OCI-LY1 (cell line): Measurements from ENCODE around the gene GCC2.

Experiments
- H2AFZ ChIP-seq: fragments of 200-600 bp; sonication (generic), shearing (Covaris generic); 2 replicates; pipeline ENCODE4 v1.6.0; 2014; ENCODE audit warnings: antibody characterized with exemption, mild to moderate bottlenecking, low read length
- H3F3A ChIP-seq: fragments of 200-600 bp; sonication (generic), shearing (Covaris generic); 2 replicates; pipeline ENCODE4 v1.6.0; 2014; ENCODE audit warnings: mild to moderate bottlenecking, antibody characterized with exemption, low read length, moderate library complexity; ENCODE audit not compliant: insufficient read depth
- H3K27ac ChIP-seq: fragments of 200-600 bp; sonication (generic); 2 replicates; pipeline ENCODE4 v1.5.1; 2014; ENCODE audit warnings: low read length, mixed run types, mild to moderate bottlenecking, low read depth; ENCODE audit not compliant: poor library complexity, severe bottlenecking
- H3K27me3 ChIP-seq: fragments of 200-600 bp; sonication (generic); 2 replicates; pipeline ENCODE4 v1.6.0; 2014; ENCODE audit warnings: antibody characterized with exemption, mild to moderate bottlenecking, low read length, moderate library complexity; ENCODE audit not compliant: insufficient read depth
- H3K36me3 ChIP-seq: fragments of 200-600 bp; sonication (generic); 2 replicates; pipeline ENCODE4 v1.6.1; 2014; ENCODE audit warnings: mild to moderate bottlenecking, antibody characterized with exemption, low read length, moderate library complexity, mixed read lengths; ENCODE audit not compliant: insufficient read depth
- H3K4me1 ChIP-seq: fragments of 200-600 bp; sonication (generic); 2 replicates; pipeline ENCODE4 v1.5.1; 2014; ENCODE audit warnings: mild to moderate bottlenecking, low read length, moderate library complexity; ENCODE audit not compliant: insufficient read depth, severe bottlenecking
- H3K4me2 ChIP-seq: fragments of 200-600 bp; sonication (generic), shearing (Covaris generic); 2 replicates; pipeline ENCODE4 v1.6.1; 2014; ENCODE audit warnings: low read length
- H3K4me3 ChIP-seq: fragments of 200-600 bp; sonication (generic); 2 replicates; pipeline ENCODE4 v1.5.1; 2014; ENCODE audit warnings: low read length, low read depth, mild to moderate bottlenecking, mixed read lengths; ENCODE audit not compliant: poor library complexity, severe bottlenecking
- H3K79me2 ChIP-seq: fragments of 200-600 bp; shearing (Covaris generic); 2 replicates; pipeline ENCODE4 v1.6.1; 2016; ENCODE audit warnings: mixed run types, low read length, mixed read lengths; ENCODE audit not compliant: insufficient read depth
- H3K9ac ChIP-seq: fragments of 200-600 bp; sonication (generic), shearing (Covaris generic); 2 replicates; pipeline ENCODE4 v1.6.1; 2014; ENCODE audit warnings: mild to moderate bottlenecking, low read length, mixed read lengths
- H3K9me2 ChIP-seq: fragments of 200-600 bp; sonication (generic), shearing (Covaris generic); 2 replicates; pipeline ENCODE4 v1.6.1; 2014; ENCODE audit warnings: low read depth, mild to moderate bottlenecking, low read length, mixed read lengths
- H3K9me3 ChIP-seq: fragments of 200-600 bp; shearing (Covaris generic); 2 replicates; pipeline ENCODE4 v1.6.1; 2014; ENCODE audit warnings: low read length, mixed read lengths
- H4K20me1 ChIP-seq: fragments of 200-600 bp; sonication (generic), shearing (Covaris generic); 2 replicates; pipeline ENCODE4 v1.6.0; 2016; ENCODE audit warnings: mild to moderate bottlenecking, low read length; ENCODE audit not compliant: insufficient read depth
- EZH2 ChIP-seq: fragments of 200-600 bp; sonication (generic), shearing (Covaris generic); IDR thresholded peaks from 2 replicates; pipeline ENCODE4 v1.8.0; 2017; ENCODE audit warnings: borderline replicate concordance, mixed run types, mild to moderate bottlenecking, antibody characterized with exemption, low read length, moderate library complexity, mixed read lengths
- TF ChIP-seq, protein P1 (sequence below): fragments of 200-600 bp; sonication (generic), shearing (Covaris generic); IDR thresholded peaks from 2 replicates; pipeline ENCODE4 v1.5.1; 2017; ENCODE audit warnings: mild to moderate bottlenecking, antibody characterized with exemption, low read length, moderate library complexity, mixed read lengths

Gene GCC2

DNA sequence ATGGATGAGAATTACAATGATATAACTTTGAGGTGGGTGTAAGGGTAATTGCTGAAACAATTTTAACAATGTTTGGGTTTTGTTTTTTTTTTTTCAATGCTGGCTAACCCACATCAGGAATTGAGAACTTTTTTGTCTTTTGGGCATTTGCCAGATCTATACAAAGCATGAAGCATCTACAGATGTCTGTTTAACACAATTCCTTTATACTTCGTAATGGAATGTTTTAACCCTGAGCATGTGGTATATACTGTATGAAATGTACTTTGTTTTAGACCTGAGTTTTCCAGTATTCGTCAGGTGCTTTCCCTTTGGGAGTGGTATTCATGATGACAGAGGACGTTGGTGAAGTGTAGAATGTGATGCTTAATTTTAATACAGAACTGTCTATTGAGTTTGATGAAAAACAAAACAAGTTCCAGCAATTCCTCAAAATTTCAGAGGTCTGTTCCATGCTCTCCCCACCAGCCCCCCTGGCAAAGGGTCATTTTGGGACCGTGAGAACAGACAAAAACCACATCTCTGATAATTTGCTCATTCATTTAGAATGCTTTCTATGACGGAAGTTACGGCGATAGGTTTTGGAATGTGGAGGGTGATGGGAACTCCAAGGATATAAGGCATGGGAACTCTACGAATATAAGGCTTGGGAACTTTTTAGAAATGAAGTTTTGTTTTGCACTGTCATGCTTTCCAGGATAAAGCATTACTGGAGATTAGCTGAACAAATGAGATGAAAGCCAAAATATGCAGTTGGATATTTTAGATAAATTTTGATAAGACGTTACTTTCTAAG lies 99.4 kb downstream of the GCC2 start:
- no peak overlapping the region for H2AFZ ChIP-seq
- H3K9me3 ChIP-seq: no peaks in the 10 kb centered on the region
- no peaks in the 10 kb centered on the region for H3K27me3 ChIP-seq
- H3K36me3 ChIP-seq: no peaks in the 10 kb centered on the region
- no peak overlapping the region for H3K27ac ChIP-seq
- no peaks in the 10 kb centered on the region for H3K4me1 ChIP-seq
- H3K4me3 ChIP-seq: no peak overlapping the region
- 0 out of 2 replicates have a peak, but pooled peaks cover 4% of the 10 kb centered on the region for H3K79me2 ChIP-seq
- peaks cover 3% of the 10 kb centered on the region; the same call in 1 of the 2 replicates for H4K20me1 ChIP-seq
- H3F3A ChIP-seq: no peaks in the 10 kb centered on the region
- H3K4me2 ChIP-seq: no peak overlapping the region
- H3K9me2 ChIP-seq: no peaks in the 10 kb centered on the region
- TF ChIP-seq EZH2: no peak
- TF ChIP-seq, protein P1, sequence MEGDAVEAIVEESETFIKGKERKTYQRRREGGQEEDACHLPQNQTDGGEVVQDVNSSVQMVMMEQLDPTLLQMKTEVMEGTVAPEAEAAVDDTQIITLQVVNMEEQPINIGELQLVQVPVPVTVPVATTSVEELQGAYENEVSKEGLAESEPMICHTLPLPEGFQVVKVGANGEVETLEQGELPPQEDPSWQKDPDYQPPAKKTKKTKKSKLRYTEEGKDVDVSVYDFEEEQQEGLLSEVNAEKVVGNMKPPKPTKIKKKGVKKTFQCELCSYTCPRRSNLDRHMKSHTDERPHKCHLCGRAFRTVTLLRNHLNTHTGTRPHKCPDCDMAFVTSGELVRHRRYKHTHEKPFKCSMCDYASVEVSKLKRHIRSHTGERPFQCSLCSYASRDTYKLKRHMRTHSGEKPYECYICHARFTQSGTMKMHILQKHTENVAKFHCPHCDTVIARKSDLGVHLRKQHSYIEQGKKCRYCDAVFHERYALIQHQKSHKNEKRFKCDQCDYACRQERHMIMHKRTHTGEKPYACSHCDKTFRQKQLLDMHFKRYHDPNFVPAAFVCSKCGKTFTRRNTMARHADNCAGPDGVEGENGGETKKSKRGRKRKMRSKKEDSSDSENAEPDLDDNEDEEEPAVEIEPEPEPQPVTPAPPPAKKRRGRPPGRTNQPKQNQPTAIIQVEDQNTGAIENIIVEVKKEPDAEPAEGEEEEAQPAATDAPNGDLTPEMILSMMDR: no peak
- H3K9ac ChIP-seq: no peak overlapping the region

- Histone ChIP-seq H2AFZ (no peak overlapping the region), H3K9me3 (no peaks in the 10 kb centered on the region), H3K4me2 (no peak overlapping the region), H3F3A (no peaks in the 10 kb centered on the region), H3K27me3 (no peaks in the 10 kb centered on the region), H3K9ac (no peak overlapping the region), H4K20me1 (0 out of 2 replicates have a peak, but pooled peaks cover 2% of the 10 kb centered on the region), H3K27ac (no peak overlapping the region), H3K4me3 (no peak overlapping the region), H3K36me3 (no peaks in the 10 kb centered on the region), H3K4me1 (no peaks in the 10 kb centered on the region), H3K79me2 (0 out of 2 replicates have a peak, but pooled peaks cover 4% of the 10 kb centered on the region), H3K9me2 (no peaks in the 10 kb centered on the region)
- TF ChIP-seq EZH2: no peak
- TF ChIP-seq, protein P1: no peak
These were observed 103.6 kb downstream of the GCC2 start for GRCh38 chr2:108552566-108552965.

DNA sequence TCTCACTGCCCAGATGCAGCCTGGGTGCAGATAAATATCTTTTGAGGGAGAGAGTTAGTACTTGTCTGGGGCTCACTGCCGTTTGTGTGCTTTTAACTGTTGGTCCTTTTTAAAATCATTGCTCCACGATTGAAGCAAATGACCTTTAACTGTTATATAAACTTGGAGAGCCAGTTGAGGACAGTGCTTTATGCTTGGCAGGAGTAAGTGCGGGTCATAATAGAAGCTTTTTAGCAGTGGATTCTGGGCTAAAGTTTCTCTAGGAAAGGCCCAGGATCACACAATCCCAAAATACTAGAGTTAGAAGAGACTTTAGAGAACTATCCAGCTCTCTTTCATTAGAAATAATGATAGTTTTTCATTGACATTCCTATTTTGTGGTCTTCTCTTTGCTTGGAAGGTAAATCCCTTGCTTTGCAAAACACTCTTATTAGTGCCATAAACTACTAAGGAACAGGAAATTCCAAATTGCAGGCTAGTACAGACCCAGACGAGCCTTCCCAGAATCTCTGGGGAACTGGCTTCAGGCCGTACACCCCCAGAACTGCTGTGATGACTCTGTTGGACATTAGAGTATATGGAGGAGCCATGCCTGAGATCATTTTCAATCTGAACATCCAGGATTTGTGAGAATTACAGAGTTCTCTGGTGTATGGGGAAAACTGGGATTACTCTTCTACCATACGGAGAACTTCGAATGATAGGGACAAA lies 104.4 kb downstream of the GCC2 start:
- H3K4me1 ChIP-seq: no peaks in the 10 kb centered on the region
- H3K9me2 ChIP-seq: no peaks in the 10 kb centered on the region
- no peak overlapping the region for H3K27ac ChIP-seq
- TF ChIP-seq, protein P1: no peak
- TF ChIP-seq EZH2: no peak
- H3K27me3 ChIP-seq: no peaks in the 10 kb centered on the region
- H3F3A ChIP-seq: no peaks in the 10 kb centered on the region
- 0 out of 2 replicates have a peak, but pooled peaks cover 2% of the 10 kb centered on the region for H4K20me1 ChIP-seq
- no peaks in the 10 kb centered on the region for H3K9me3 ChIP-seq
- H3K4me2 ChIP-seq: no peak overlapping the region
- H3K9ac ChIP-seq: no peak overlapping the region
- no peak overlapping the region for H2AFZ ChIP-seq
- H3K36me3 ChIP-seq: no peaks in the 10 kb centered on the region
- H3K79me2 ChIP-seq: 0 out of 2 replicates have a peak, but pooled peaks cover 4% of the 10 kb centered on the region
- no peak overlapping the region for H3K4me3 ChIP-seq
